ENCODE results near the gene PROZ. TPM values are rescaled to one million over a fixed set of nuclear protein-coding genes. Genes with fewer than 3 reads are reported as not detected.

PROZ gene
- total and polyA plus RNA-seq, 2 of the 13 experiments (the other 11 are each of a cell fraction or from before 2014, with no cell fraction given), result 5.6 to 22.5 TPM

GRCh38 chr13:113207890-113208420, 49.5 kb downstream of the PROZ start (continued):
- TF ChIP-seq MLXIP (CRISPR knock-in tag; IDR thresholded peaks at IDR 0.05; ENCODE audit: borderline replicate concordance) (0 out of 2 replicates have a peak, but pooled peaks have one; percentile 4), ARHGAP35 (CRISPR knock-in tag; IDR thresholded peaks at IDR 0.05; ENCODE audit: borderline replicate concordance) (no peak; the same call in 1 of the 2 replicates), ZSCAN30 (CRISPR knock-in tag; IDR thresholded peaks at IDR 0.05) (no peak), THYN1 (CRISPR knock-in tag; IDR thresholded peaks at IDR 0.05; ENCODE audit: borderline replicate concordance, low read depth) (no peak), ZBED4 (CRISPR knock-in tag; IDR thresholded peaks at IDR 0.05; ENCODE audit: borderline replicate concordance) (no peak), ZNF776 (CRISPR knock-in tag; IDR thresholded peaks at IDR 0.05) (no peak), ZNF709 (CRISPR knock-in tag; IDR thresholded peaks at IDR 0.05) (no peak), MAX (IDR thresholded peaks at IDR 0.05) (peak; percentile 44; the same call in 1 of the 2 replicates), CBFB (CRISPR knock-in tag; IDR thresholded peaks at IDR 0.05) (no peak; the same call in 1 of the 2 replicates), HNRNPH1 (optimal IDR thresholded peaks at IDR 0.05; ENCODE audit: low read depth, low read length) (no peak), CREBL2 (CRISPR knock-in tag; IDR thresholded peaks at IDR 0.05; ENCODE audit: borderline replicate concordance) (no peak), U2AF2 (IDR thresholded peaks at IDR 0.05; ENCODE audit: low read depth, low read length) (no peak), NBN (conservative IDR thresholded peaks at IDR 0.05) (no peak), ZNF207 (IDR thresholded peaks at IDR 0.05; ENCODE audit: borderline replicate concordance) (no peak), ELK4 (CRISPR knock-in tag; IDR thresholded peaks at IDR 0.05; ENCODE audit: borderline replicate concordance) (no peak), IRF9 (CRISPR knock-in tag; IDR thresholded peaks at IDR 0.05; ENCODE audit: borderline replicate concordance) (no peak), CAMTA2 (CRISPR knock-in tag; IDR thresholded peaks at IDR 0.05; ENCODE audit: borderline replicate concordance) (no peak), NFKB2 (CRISPR knock-in tag; IDR thresholded peaks at IDR 0.05; ENCODE audit: borderline replicate concordance) (no peak; the same call in 1 of the 2 replicates), ZNF230 (CRISPR knock-in tag; IDR thresholded peaks at IDR 0.05) (no peak; the same call in 1 of the 2 replicates), BCL6 (CRISPR knock-in tag; IDR thresholded peaks at IDR 0.05) (no peak)

Data from HepG2 (cell line).